ENCODE data around the gene CASS4.

DNA sequence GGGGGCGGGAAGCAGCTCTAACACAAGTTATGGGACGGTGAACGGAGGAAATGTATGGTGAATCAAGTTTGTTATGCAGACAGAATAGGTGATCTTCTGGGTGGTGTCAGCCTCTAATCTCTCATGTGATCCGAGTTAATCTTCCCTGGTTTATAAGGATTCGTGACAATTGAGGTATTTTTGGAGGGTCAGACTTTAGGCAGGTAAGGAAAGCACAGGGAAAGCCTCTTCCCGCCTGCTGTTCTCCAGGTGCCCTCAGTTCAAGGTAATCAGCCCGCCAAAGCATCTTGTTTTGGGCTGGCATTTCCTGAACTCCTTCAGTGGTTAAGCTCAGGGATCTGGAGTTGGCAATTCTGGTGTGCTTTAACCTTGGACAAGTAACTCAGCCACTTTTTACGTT is 18.4 kb upstream of the CASS4 start:
- TF ChIP-seq, protein P1, sequence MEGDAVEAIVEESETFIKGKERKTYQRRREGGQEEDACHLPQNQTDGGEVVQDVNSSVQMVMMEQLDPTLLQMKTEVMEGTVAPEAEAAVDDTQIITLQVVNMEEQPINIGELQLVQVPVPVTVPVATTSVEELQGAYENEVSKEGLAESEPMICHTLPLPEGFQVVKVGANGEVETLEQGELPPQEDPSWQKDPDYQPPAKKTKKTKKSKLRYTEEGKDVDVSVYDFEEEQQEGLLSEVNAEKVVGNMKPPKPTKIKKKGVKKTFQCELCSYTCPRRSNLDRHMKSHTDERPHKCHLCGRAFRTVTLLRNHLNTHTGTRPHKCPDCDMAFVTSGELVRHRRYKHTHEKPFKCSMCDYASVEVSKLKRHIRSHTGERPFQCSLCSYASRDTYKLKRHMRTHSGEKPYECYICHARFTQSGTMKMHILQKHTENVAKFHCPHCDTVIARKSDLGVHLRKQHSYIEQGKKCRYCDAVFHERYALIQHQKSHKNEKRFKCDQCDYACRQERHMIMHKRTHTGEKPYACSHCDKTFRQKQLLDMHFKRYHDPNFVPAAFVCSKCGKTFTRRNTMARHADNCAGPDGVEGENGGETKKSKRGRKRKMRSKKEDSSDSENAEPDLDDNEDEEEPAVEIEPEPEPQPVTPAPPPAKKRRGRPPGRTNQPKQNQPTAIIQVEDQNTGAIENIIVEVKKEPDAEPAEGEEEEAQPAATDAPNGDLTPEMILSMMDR (IDR thresholded peaks at IDR 0.05; ENCODE audit: insufficient read depth, low read depth, low read length) = no peak
- TF ChIP-seq EZH2 (IDR thresholded peaks at IDR 0.05; ENCODE audit: insufficient read depth, low read length) = no peak

All from astrocyte (in vitro differentiated cells and primary cell).